PC-3 (cell line): Measurements from ENCODE around the gene FMO3. TPM values are rescaled to one million over a fixed set of nuclear protein-coding genes. Genes with fewer than 3 reads are reported as not detected.

ENCODE experiments used
- ATAC-seq: fragments of 200-7000 bp; cut with Tn5 transposase; 2 replicates; pipeline ENCODE4 v1.9.1; 2020; ENCODE audit warnings: mild to moderate bottlenecking, moderate library complexity
- BruUV-seq: library from RNA; stranded (reverse); fragments of 400-500 nt; replicated peaks from 2 replicates; lab custom pipeline; 2021; lab: Mats Ljungman, UMichigan
- CTCF ChIA-PET: fragments of 300-600 bp; sonication (Branson Sonifier 250); formaldehyde crosslinking; loops from one replicate; lab custom pipeline; 2022; ENCODE audit warnings: antibody characterized with exemption; lab: Charles Lee
- POLR2A ChIA-PET: fragments of 300-600 bp; sonication (Branson Sonifier 250); formaldehyde crosslinking; loops from one replicate; lab custom pipeline; 2022; ENCODE audit warnings: antibody characterized with exemption; ENCODE audit not compliant: unreplicated experiment; lab: Charles Lee
- DNase-seq: peaks from one replicate; pipeline ENCODE4 v3.0.0-alpha.2; 2015
- H2AFZ ChIP-seq: fragments of 300-600 bp; sonication (generic); 2 replicates; pipeline ENCODE4 v1.6.0; 2016; ENCODE audit warnings: antibody characterized with exemption, low read length
- H3F3A ChIP-seq: fragments of 300-600 bp; sonication (generic); one replicate; pipeline ENCODE4 v1.6.0; 2017; ENCODE audit warnings: antibody characterized with exemption, low read length, control low read depth, mild to moderate bottlenecking; ENCODE audit not compliant: unreplicated experiment
- H3K27ac ChIP-seq: fragments of 300-600 bp; sonication (generic); 2 replicates; pipeline ENCODE4 v1.5.1; 2016; ENCODE audit warnings: mild to moderate bottlenecking, low read length
- H3K27me3 ChIP-seq: fragments of 300-600 bp; sonication (generic); 2 replicates; pipeline ENCODE4 v1.6.1; 2016; ENCODE audit warnings: low read length, mixed read lengths
- H3K36me3 ChIP-seq: fragments of 300-600 bp; sonication (generic); 2 replicates; pipeline ENCODE4 v1.6.1; 2016; ENCODE audit warnings: low read depth, mixed run types, low read length, mixed read lengths
- H3K4me1 ChIP-seq: fragments of 300-600 bp; sonication (generic); 2 replicates; pipeline ENCODE4 v1.5.1; 2016; ENCODE audit warnings: low read length; ENCODE audit not compliant: insufficient read depth
- H3K4me2 ChIP-seq: fragments of 300-600 bp; sonication (generic); 2 replicates; pipeline ENCODE4 v1.6.0; 2016; ENCODE audit warnings: low read length
- H3K4me3 ChIP-seq: fragments of 300-600 bp; sonication (generic); 2 replicates; pipeline ENCODE4 v1.5.1; 2016; ENCODE audit warnings: mild to moderate bottlenecking, low read length, mixed read lengths
- H3K79me2 ChIP-seq: fragments of 300-600 bp; sonication (generic); 2 replicates; pipeline ENCODE4 v1.6.1; 2017; ENCODE audit warnings: low read length, mixed read lengths
- H3K9ac ChIP-seq: fragments of 300-600 bp; sonication (generic); 2 replicates; pipeline ENCODE4 v1.6.0; 2016; ENCODE audit warnings: mild to moderate bottlenecking, low read length
- H3K9me2 ChIP-seq: fragments of 300-600 bp; sonication (generic); replicated peaks from 2 replicates; pipeline ENCODE4 v1.6.1; 2016; ENCODE audit warnings: mixed run types, low read length, mixed read lengths
- H3K9me3 ChIP-seq: fragments of 300-600 bp; sonication (generic); 2 replicates; pipeline ENCODE4 v1.6.1; 2016; ENCODE audit warnings: low read length, mixed read lengths
- H4K20me1 ChIP-seq: fragments of 300-600 bp; sonication (generic); 2 replicates; pipeline ENCODE4 v1.6.1; 2016; ENCODE audit warnings: low read length, mixed read lengths
- CTCF ChIP-seq: fragments of 300-600 bp; sonication (generic); conservative IDR thresholded peaks from 2 replicates; pipeline ENCODE4 v1.5.1; 2017; ENCODE audit warnings: antibody characterized with exemption, low read depth, mild to moderate bottlenecking, low read length
- EZH2 ChIP-seq: fragments of 300-600 bp; sonication (generic); IDR thresholded peaks from one replicate; pipeline ENCODE4 v1.6.1; 2017; ENCODE audit warnings: antibody characterized with exemption, mild to moderate bottlenecking, low read length; ENCODE audit not compliant: unreplicated experiment
- EZH2phosphoT487 ChIP-seq: fragments of 300-600 bp; sonication (generic); IDR thresholded peaks from 2 replicates; pipeline ENCODE4 v1.6.1; 2018; ENCODE audit warnings: mild to moderate bottlenecking, antibody characterized with exemption, low read length, borderline replicate concordance
- intact Hi-C: fragments of 100-400 bp; cut with micrococcal nuclease; formaldehyde crosslinking; loops from 2 replicates; pipeline ENCODE4 v1.9.0; 2023
- total RNA-seq: library from RNA; depleted of rRNA; stranded (reverse); fragments of >200 nt; gene quantifications from 2 replicates; pipeline ENCODE4 v1.2.3, GENCODE V29; 2014

Gene FMO3
- total RNA-seq, 1 experiment from 2014 or later: not detected

DNA sequence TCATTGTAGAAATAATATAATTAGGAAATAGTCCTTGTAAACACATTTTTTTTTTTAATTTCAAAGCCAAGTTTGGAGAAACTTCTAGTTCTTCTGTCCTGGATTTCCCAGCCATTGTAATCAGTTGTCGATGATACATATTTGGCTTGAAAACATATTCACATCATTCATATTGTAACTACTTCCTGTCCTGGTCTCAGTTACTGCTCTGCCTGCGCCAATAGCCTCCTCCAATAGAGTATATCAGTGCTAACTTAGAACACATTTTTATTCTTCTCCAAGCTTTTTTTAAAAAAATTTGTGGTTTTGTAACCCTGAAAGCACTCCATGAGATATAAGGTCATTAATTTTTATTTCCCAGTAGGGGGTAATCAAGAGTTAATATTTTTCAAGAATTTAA, 48.3 kb downstream of the FMO3 start:
- ATAC-seq: no peak
- Histone ChIP-seq H2AFZ (no peak overlapping the region), H3K79me2 (no peaks in the 10 kb centered on the region), H3K4me2 (no peak overlapping the region), H3K9ac (no peak overlapping the region), H3K27ac (no peak overlapping the region), H3K4me3 (no peak overlapping the region), H3K27me3 (peaks cover 63% of the 10 kb centered on the region; the same call in 1 of the 2 replicates), H3K4me1 (no peaks in the 10 kb centered on the region), H4K20me1 (no peaks in the 10 kb centered on the region), H3K9me3 (no peaks in the 10 kb centered on the region), H3F3A (no peaks in the 10 kb centered on the region), H3K9me2 (no peaks in the 10 kb centered on the region), H3K36me3 (no peaks in the 10 kb centered on the region)
- no peak for TF ChIP-seq EZH2
- TF ChIP-seq CTCF: no peak
- no peak for TF ChIP-seq EZH2phosphoT487
- intact Hi-C loops: no loop called here
- no TSS peak for BruUV-seq
- DNase-seq: no peak
- ChIA-PET CTCF (interaction anchor here (0.7 kb wide), 1 partner anchor 79 kb away, joined by 3 read pairs; no protein-coding TSS in a partner anchor), POLR2A (no interaction called here)

DNA sequence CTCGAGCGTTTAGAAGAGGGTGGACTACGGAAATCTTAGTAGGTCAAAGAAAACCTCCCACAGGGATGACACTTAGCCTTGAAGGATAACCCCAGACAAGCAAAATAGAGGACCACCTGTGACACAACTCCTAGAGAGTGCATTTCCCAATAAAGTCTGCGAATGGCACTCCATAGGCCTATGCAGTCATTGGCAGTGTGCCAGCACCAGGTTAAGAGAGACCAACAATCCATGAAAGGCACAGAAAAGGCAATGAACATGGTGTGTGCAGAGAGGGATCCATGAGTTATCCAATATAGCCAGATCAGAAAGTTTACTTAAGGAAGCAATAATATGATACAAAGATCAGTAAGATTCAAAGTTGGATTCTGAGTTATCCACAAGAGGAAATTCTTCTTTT, 49.2 kb downstream of the FMO3 start:
- BruUV-seq: no TSS peak
- Histone ChIP-seq H3F3A (no peaks in the 10 kb centered on the region), H4K20me1 (no peaks in the 10 kb centered on the region), H3K4me1 (no peaks in the 10 kb centered on the region), H3K27ac (no peak overlapping the region), H3K4me3 (no peak overlapping the region), H3K36me3 (no peaks in the 10 kb centered on the region), H3K79me2 (no peaks in the 10 kb centered on the region), H3K4me2 (no peak overlapping the region), H3K27me3 (peaks cover 67% of the 10 kb centered on the region), H3K9ac (no peak overlapping the region), H3K9me3 (no peaks in the 10 kb centered on the region), H3K9me2 (no peaks in the 10 kb centered on the region), H2AFZ (no peak overlapping the region)
- ChIA-PET CTCF (no interaction called here), POLR2A (no interaction called here)
- intact Hi-C loops: no loop called here
- ATAC-seq (no peak), DNase-seq (no peak)
- TF ChIP-seq CTCF (no peak), EZH2 (no peak), EZH2phosphoT487 (no peak)

- ChIA-PET CTCF (no interaction called here), POLR2A (no interaction called here)
- no peaks in the 10 kb centered on the region for H3K9me2 ChIP-seq
- H3K4me2 ChIP-seq: no peak overlapping the region
- no peak overlapping the region for H3K4me3 ChIP-seq
- ATAC-seq (no peak), DNase-seq (no peak)
- H3K36me3 ChIP-seq: no peaks in the 10 kb centered on the region
- H4K20me1 ChIP-seq: no peaks in the 10 kb centered on the region
- H3K27ac ChIP-seq: no peak overlapping the region
- no peaks in the 10 kb centered on the region for H3K79me2 ChIP-seq
- no peaks in the 10 kb centered on the region for H3K4me1 ChIP-seq
- intact Hi-C loops: no loop called here
- H3K27me3 ChIP-seq: peaks cover 68% of the 10 kb centered on the region
- TF ChIP-seq CTCF (no peak), EZH2phosphoT487 (no peak), EZH2 (no peak)
- BruUV-seq: no TSS peak
- H3K9ac ChIP-seq: no peak overlapping the region
- no peaks in the 10 kb centered on the region for H3K9me3 ChIP-seq
- no peaks in the 10 kb centered on the region for H3F3A ChIP-seq
- H2AFZ ChIP-seq: no peak overlapping the region
Observed at GRCh38 chr1:171140401-171140800, 49.7 kb downstream of the FMO3 start.
